Activated naive CD4-positive, alpha-beta T cell treated with anti-CD3 and anti-CD28 coated beads, Interleukin-2, amount 50 U/mL, for 24 hours (primary cell): ENCODE measurements around the gene TAF4.
"Not testable (repeated sequence)": the region's sequence is repeated elsewhere in the genome, so short reads cannot be mapped to it uniquely, and the experiment has no call there.

Experiments used
- H3K27ac Mint-ChIP-seq: one replicate; pipeline ENCODE4 v1.8.0; 2021; ENCODE audit warnings: mild to moderate bottlenecking, mixed read lengths
- H3K27me3 Mint-ChIP-seq: one replicate; pipeline ENCODE4 v1.8.0; 2021; ENCODE audit warnings: mixed read lengths
- H3K36me3 Mint-ChIP-seq: one replicate; pipeline ENCODE4 v1.8.0; 2021; ENCODE audit warnings: mixed read lengths
- H3K4me1 Mint-ChIP-seq: one replicate; pipeline ENCODE4 v1.8.0; 2021; ENCODE audit warnings: mixed read lengths
- H3K4me3 Mint-ChIP-seq: one replicate; pipeline ENCODE4 v1.8.0; 2021; ENCODE audit warnings: mild to moderate bottlenecking, mixed read lengths
- H3K9me3 Mint-ChIP-seq: one replicate; pipeline ENCODE4 v1.8.0; 2021; ENCODE audit warnings: mixed read lengths

TAF4 gene

GRCh38 chr20:61955668-61956395, 109.8 kb downstream of the TAF4 start:
- no peaks in the 10 kb centered on the region for H3K36me3 Mint-ChIP-seq
- H3K27ac Mint-ChIP-seq: no peak overlapping the region
- no peaks in the 10 kb centered on the region for H3K4me1 Mint-ChIP-seq
- peaks cover 9% of the 10 kb centered on the region for H3K27me3 Mint-ChIP-seq
- no peaks in the 10 kb centered on the region for H3K9me3 Mint-ChIP-seq
- H3K4me3 Mint-ChIP-seq: no peak overlapping the region

GRCh38 chr20:61954276-61955021, 111.2 kb downstream of the TAF4 start:
- Mint-ChIP-seq H3K36me3 (no peaks in the 10 kb centered on the region), H3K9me3 (no peaks in the 10 kb centered on the region), H3K4me1 (no peaks in the 10 kb centered on the region), H3K4me3 (no peak overlapping the region), H3K27me3 (peaks cover 9% of the 10 kb centered on the region), H3K27ac (no peak overlapping the region)

DNA sequence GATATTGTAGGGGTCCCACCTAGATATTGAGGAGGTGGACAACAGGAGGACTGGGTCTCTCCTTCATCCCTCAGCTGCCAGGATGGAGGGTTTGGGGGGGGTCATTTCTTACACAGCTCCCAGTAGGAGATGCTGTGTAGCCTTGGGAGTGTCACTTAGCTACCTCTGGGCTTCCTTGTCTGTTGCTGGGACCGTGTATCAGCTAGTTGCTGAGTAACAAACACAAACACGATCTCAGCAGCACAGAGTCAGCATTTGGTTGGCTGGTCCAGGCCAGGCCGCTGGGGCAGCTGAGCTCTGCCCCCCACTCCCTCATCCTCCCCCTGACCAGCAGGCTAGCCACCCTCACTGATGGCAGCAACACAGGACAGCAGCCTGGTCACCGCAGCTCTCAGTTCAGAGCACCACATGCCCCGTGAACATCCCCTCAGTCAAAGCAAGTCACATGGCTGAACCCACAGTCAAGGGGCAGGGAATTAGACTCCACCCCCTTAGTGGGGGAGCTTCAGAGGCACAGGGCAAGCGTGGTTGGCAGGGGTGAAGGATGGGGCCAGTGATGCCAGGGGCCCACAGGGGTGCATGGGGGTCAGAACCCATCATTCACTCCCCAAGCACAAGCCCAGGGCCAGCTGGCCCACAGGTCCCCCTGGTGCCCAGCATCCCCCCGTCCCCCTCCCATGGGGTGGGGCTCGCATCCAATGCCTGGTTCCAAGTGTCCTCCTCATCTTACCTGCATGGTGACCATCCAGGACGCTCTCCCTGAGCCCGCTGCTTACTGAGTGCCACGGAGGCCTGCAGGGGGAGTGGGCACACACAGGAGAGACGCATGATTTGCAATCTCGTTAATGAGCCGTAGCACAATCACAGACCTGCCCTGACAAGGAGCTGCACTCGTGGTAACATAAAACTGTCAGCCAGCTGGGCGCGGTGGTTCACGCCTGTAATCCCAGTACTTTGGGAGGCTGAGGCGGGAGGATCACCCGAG, 112.4 kb downstream of the TAF4 start:
- Mint-ChIP-seq H3K4me1 (no peaks in the 10 kb centered on the region), H3K27ac (no peak overlapping the region), H3K27me3 (peaks cover 9% of the 10 kb centered on the region), H3K4me3 (no peak overlapping the region), H3K36me3 (no peaks in the 10 kb centered on the region), H3K9me3 (no peaks in the 10 kb centered on the region)

- H3K9me3 Mint-ChIP-seq: no peaks in the 10 kb centered on the region
- H3K27me3 Mint-ChIP-seq: peaks cover 9% of the 10 kb centered on the region
- H3K27ac Mint-ChIP-seq: no peak overlapping the region
- no peaks in the 10 kb centered on the region for H3K4me1 Mint-ChIP-seq
- no peak overlapping the region for H3K4me3 Mint-ChIP-seq
- H3K36me3 Mint-ChIP-seq: no peaks in the 10 kb centered on the region
These were observed 113.8 kb downstream of the TAF4 start for GRCh38 chr20:61951695-61952533.

DNA sequence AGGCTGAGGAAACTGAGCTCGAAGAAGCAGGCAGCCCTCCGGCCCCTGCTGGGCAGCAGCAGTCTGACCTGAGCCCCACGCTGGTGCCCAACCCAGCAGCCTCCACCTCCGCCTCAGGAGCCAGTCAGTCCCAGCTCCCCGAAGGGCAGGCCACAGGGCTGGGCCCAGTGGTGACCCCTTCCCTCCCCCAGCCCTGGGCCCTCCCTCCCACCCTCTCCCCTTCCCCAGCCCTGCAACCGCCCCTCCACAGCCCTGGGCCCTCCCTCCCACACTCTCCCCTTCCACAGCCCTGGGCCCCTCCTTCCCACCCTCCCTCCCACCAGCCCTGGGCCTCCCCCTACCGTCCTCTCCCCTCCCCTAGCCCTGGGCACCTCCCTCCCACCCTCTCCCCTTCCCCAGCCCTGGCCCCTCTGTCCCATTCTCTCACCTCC, 115.0 kb downstream of the TAF4 start:
- no peaks in the 10 kb centered on the region for H3K4me1 Mint-ChIP-seq
- no peaks in the 10 kb centered on the region for H3K36me3 Mint-ChIP-seq
- peaks cover 7% of the 10 kb centered on the region for H3K27me3 Mint-ChIP-seq
- H3K4me3 Mint-ChIP-seq: no peak overlapping the region
- H3K27ac Mint-ChIP-seq: no peak overlapping the region
- H3K9me3 Mint-ChIP-seq: no peaks in the 10 kb centered on the region

GRCh38 chr20:61949714-61950640, 115.7 kb downstream of the TAF4 start:
- Mint-ChIP-seq H3K27ac (no peak overlapping the region), H3K4me3 (no peak overlapping the region), H3K36me3 (no peaks in the 10 kb centered on the region), H3K27me3 (peaks cover 7% of the 10 kb centered on the region), H3K9me3 (no peaks in the 10 kb centered on the region), H3K4me1 (no peaks in the 10 kb centered on the region)

DNA sequence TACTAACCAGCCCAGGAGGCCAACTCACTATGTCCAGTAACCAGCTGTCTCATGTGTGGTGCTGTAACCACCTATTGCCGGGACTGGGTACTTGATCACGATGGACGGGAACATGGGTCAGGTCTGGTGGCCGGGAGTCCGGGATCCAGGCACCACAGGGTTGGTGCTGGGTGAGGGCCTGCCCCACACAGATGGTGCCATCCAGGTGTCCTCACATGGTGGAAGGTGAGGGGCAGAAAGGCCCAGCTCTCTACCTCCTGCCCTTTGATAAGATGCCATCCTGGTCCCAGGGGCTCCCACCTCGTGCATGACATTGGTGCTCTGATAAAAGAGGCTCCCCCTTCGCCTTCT, 116.3 kb downstream of the TAF4 start:
- H3K9me3 Mint-ChIP-seq: no peaks in the 10 kb centered on the region
- H3K4me3 Mint-ChIP-seq: no peak overlapping the region
- peaks cover 4% of the 10 kb centered on the region for H3K27me3 Mint-ChIP-seq
- no peak overlapping the region for H3K27ac Mint-ChIP-seq
- no peaks in the 10 kb centered on the region for H3K4me1 Mint-ChIP-seq
- H3K36me3 Mint-ChIP-seq: no peaks in the 10 kb centered on the region

GRCh38 chr20:61948586-61949362, 116.9 kb downstream of the TAF4 start:
- Mint-ChIP-seq H3K27me3 (peaks cover 4% of the 10 kb centered on the region), H3K4me1 (no peaks in the 10 kb centered on the region), H3K36me3 (no peaks in the 10 kb centered on the region), H3K4me3 (no peak overlapping the region), H3K27ac (no peak overlapping the region), H3K9me3 (no peaks in the 10 kb centered on the region)

GRCh38 chr20:61948056-61948455, 117.6 kb downstream of the TAF4 start:
- not testable (repeated sequence) for H3K27ac Mint-ChIP-seq, H3K4me3 Mint-ChIP-seq, H3K4me1 Mint-ChIP-seq, H3K36me3 Mint-ChIP-seq, H3K27me3 Mint-ChIP-seq, H3K9me3 Mint-ChIP-seq

GRCh38 chr20:61945495-61945894, 120.2 kb downstream of the TAF4 start:
- H3K27me3 Mint-ChIP-seq, H3K27ac Mint-ChIP-seq, H3K4me1 Mint-ChIP-seq, H3K36me3 Mint-ChIP-seq, H3K9me3 Mint-ChIP-seq, H3K4me3 Mint-ChIP-seq: not testable (repeated sequence)

- H3K4me1 Mint-ChIP-seq, H3K9me3 Mint-ChIP-seq, H3K4me3 Mint-ChIP-seq, H3K27ac Mint-ChIP-seq, H3K36me3 Mint-ChIP-seq, H3K27me3 Mint-ChIP-seq: not testable (repeated sequence)
These were observed 120.7 kb downstream of the TAF4 start for GRCh38 chr20:61944967-61945366.

- Mint-ChIP-seq H3K36me3 (no peaks in the 10 kb centered on the region), H3K27me3 (no peaks in the 10 kb centered on the region), H3K4me1 (no peaks in the 10 kb centered on the region), H3K4me3 (no peak overlapping the region), H3K27ac (no peak overlapping the region), H3K9me3 (no peaks in the 10 kb centered on the region)
These were observed 123.2 kb downstream of the TAF4 start for GRCh38 chr20:61942526-61942925.

DNA sequence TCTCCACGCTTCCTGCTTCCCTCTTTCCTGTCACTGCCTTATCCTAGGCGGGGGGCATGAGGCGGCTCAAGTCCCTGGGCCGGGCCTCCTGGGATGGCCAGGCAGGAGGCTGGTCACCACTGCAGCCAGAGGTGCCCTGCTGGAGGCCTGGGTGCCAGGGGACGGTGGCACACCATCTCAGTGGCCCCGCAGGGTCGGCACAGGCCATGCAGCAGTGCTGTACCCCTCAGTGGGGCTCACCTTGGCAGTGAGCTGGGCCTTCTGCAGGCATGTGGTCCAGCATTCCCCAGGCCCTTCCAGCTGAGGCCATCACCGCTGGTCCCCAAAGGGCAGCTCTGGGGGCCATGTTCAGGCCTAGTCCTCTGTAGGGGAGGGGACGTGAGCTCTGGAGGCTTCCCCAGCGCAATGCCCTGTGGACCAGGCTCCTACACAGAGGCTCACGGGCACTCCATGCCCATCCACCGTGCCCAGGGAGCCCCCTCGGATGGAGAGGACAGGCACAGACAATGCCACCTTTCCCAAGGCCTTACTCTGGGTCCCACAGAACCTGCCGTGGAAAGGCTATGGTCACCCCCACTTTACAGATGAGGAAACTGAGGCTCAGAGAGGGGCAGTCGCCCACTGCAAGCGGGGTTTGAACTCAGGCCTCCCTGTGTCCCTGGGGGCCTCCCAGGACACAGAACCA, 123.8 kb downstream of the TAF4 start:
- no peaks in the 10 kb centered on the region for H3K27me3 Mint-ChIP-seq
- H3K36me3 Mint-ChIP-seq: no peaks in the 10 kb centered on the region
- H3K4me1 Mint-ChIP-seq: no peaks in the 10 kb centered on the region
- no peak overlapping the region for H3K4me3 Mint-ChIP-seq
- H3K27ac Mint-ChIP-seq: no peak overlapping the region
- H3K9me3 Mint-ChIP-seq: no peaks in the 10 kb centered on the region
